B cell (primary cell): ENCODE measurements around the gene LMAN2. TPM values are rescaled to one million over a fixed set of nuclear protein-coding genes. Genes with fewer than 3 reads are reported as not detected.

ENCODE experiments used
- ATAC-seq: fragments of 200-7000 bp; cut with Tn5 transposase; one replicate; pipeline ENCODE4 v1.10.0; 2021; ENCODE audit warnings: low read depth, mild to moderate bottlenecking, moderate number of reproducible peaks, moderate library complexity
- CTCF ChIA-PET: fragments of 350-600 bp; sonication (Branson Sonifier 250); formaldehyde crosslinking; loops from one replicate; lab custom pipeline; 2021; ENCODE audit warnings: antibody characterized with exemption, inconsistent platforms; lab: Charles Lee
- POLR2A ChIA-PET: fragments of 350-600 bp; sonication (Branson Sonifier 250); formaldehyde crosslinking; loops from one replicate; lab custom pipeline; 2021; ENCODE audit warnings: antibody characterized with exemption; lab: Charles Lee
- DNase-seq: peaks from one replicate; pipeline ENCODE4 v3.0.0; 2013
- H2AFZ ChIP-seq: 2 replicates; pipeline ENCODE4 v1.6.1; 2012; ENCODE audit warnings: mild to moderate bottlenecking, low read depth, low read length; ENCODE audit not compliant: insufficient read depth, poor library complexity, severe bottlenecking
- H3K27ac ChIP-seq, 2 donors: 1 replicate in 1 of 2; 2 replicates in 1 of 2; pipeline ENCODE4 v1.5.1; 2012 to 2013; ENCODE audit warnings: low read length in 2 of 2, mild to moderate bottlenecking in 2 of 2, moderate library complexity in 1 of 2
- H3K27me3 ChIP-seq, 4 experiments: fragments of 200-600 bp in 1 of 4; sonication (generic) in 1 of 4; replicated peaks in 1 of 4; 1 replicate in 2 of 4; 2 replicates in 2 of 4; pipeline versions ENCODE4 v1.6.1 to v1.7.0; 2013 to 2016; ENCODE audit warnings: low read length in 3 of 4, mild to moderate bottlenecking in 2 of 4, mixed read lengths in 1 of 4, moderate library complexity in 1 of 4; ENCODE audit not compliant: insufficient read depth in 4 of 4, control insufficient read depth in 3 of 4; ENCODE audit errors: control extremely low read depth in 1 of 4
- H3K36me3 ChIP-seq, 2 experiments: replicated peaks in 1 of 2; 1 replicate in 1 of 2; 2 replicates in 1 of 2; pipeline versions ENCODE4 v1.6.1 to v1.7.1; 2013; ENCODE audit warnings: low read length in 1 of 2; ENCODE audit not compliant: insufficient read depth in 2 of 2, control insufficient read depth in 1 of 2; ENCODE audit errors: control extremely low read depth in 1 of 2, extremely low read depth in 1 of 2
- H3K4me1 ChIP-seq, 2 donors: fragments of 200-600 bp in 1 of 2; sonication (generic) in 1 of 2; 1 replicate in 1 of 2; 2 replicates in 1 of 2; pipeline versions ENCODE4 v1.5.1 to v1.6.1; 2013 to 2017; ENCODE audit warnings: low read length in 2 of 2; ENCODE audit not compliant: control insufficient read depth in 2 of 2, insufficient read depth in 2 of 2
- H3K4me2 ChIP-seq: replicated peaks from 2 replicates; pipeline ENCODE3; 2012; ENCODE audit warnings: mild to moderate bottlenecking, low read depth, low read length; ENCODE audit not compliant: poor library complexity, severe bottlenecking
- H3K4me3 ChIP-seq, 5 experiments: fragments of 200-600 bp in 1 of 5; sonication (generic) in 1 of 5; 1 replicate in 3 of 5; 2 replicates in 2 of 5; pipeline versions ENCODE4 v1.5.1 to v1.7.0; 2011 to 2016; ENCODE audit warnings: low read length in 4 of 5, mild to moderate bottlenecking in 4 of 5, low read depth in 2 of 5, control low read depth in 1 of 5, moderate library complexity in 1 of 5; ENCODE audit not compliant: insufficient read depth in 1 of 5; ENCODE audit errors: control extremely low read depth in 1 of 5, extremely low read depth in 1 of 5
- H3K79me2 ChIP-seq: fragments of 200-600 bp; sonication (generic); one replicate; pipeline ENCODE4 v1.6.0; 2016; ENCODE audit warnings: low read length; ENCODE audit not compliant: control insufficient read depth, insufficient read depth
- H3K9ac ChIP-seq: fragments of 200-600 bp; sonication (generic); 2 replicates; pipeline ENCODE4 v1.6.1; 2017; ENCODE audit warnings: mild to moderate bottlenecking, low read length, moderate library complexity
- H3K9me3 ChIP-seq, 3 donors: one replicate each; pipeline versions ENCODE4 v1.6.1 to v1.7.1; 2013; ENCODE audit warnings: low read length in 2 of 3; ENCODE audit not compliant: control insufficient read depth in 2 of 3, insufficient read depth in 1 of 3; ENCODE audit errors: control extremely low read depth in 1 of 3
- H4K20me1 ChIP-seq: 2 replicates; pipeline ENCODE4 v1.6.0; 2012; ENCODE audit warnings: mild to moderate bottlenecking, low read length; ENCODE audit not compliant: insufficient read depth, control insufficient read depth, poor library complexity, severe bottlenecking
- H3K27ac Mint-ChIP-seq: one replicate; pipeline ENCODE4 v1.8.0; 2021; ENCODE audit warnings: mixed read lengths
- H3K27me3 Mint-ChIP-seq: one replicate; pipeline ENCODE4 v1.8.0; 2021; ENCODE audit warnings: mixed read lengths
- H3K4me1 Mint-ChIP-seq: one replicate; pipeline ENCODE4 v1.8.0; 2021; ENCODE audit warnings: mixed read lengths
- H3K4me3 Mint-ChIP-seq: one replicate; pipeline ENCODE4 v1.8.0; 2021; ENCODE audit warnings: mixed read lengths
- H3K9me3 Mint-ChIP-seq: one replicate; pipeline ENCODE4 v1.8.0; 2022; ENCODE audit warnings: mixed read lengths; ENCODE audit not compliant: insufficient read depth
- EZH2 ChIP-seq: IDR thresholded peaks from 2 replicates; pipeline ENCODE4 v1.6.1; 2012; ENCODE audit warnings: borderline replicate concordance, low read depth, mild to moderate bottlenecking, moderate library complexity, low read length; ENCODE audit not compliant: insufficient read depth, poor library complexity, severe bottlenecking
- WGBS: methylation state at CpG from one replicate; pipeline ENCODE4 v1.1.5; 2013; ENCODE audit warnings: missing lambda C conversion rate; ENCODE audit not compliant: insufficient coverage; 5-methylcytosine and 5-hydroxymethylcytosine counted together
- intact Hi-C: fragments of 100-400 bp; cut with micrococcal nuclease; formaldehyde crosslinking; loops from one replicate; pipeline ENCODE4 v1.10.0; 2022
- polyA plus RNA-seq: library from polyadenylated mRNA; depleted of rRNA; stranded (reverse); fragments of >200 nt; gene quantifications from 2 replicates; pipeline ENCODE4 v1.2.3, GENCODE V29; 2012
- total RNA-seq, 2 donors: library from RNA; stranded (reverse); fragments of 120-200 nt in 1 of 2; gene quantifications; 1 replicate in 1 of 2; 2 replicates in 1 of 2; pipeline versions ENCODE4 v1.2.3 to v1.2.4, GENCODE V29; 2013 to 2022
- TF ChIP-seq, protein P1 (sequence below): fragments of 200-600 bp; IDR thresholded peaks from one replicate; pipeline ENCODE4 v1.8.0; 2022; ENCODE audit warnings: antibody characterized with exemption, mild to moderate bottlenecking

Gene LMAN2
- total and polyA plus RNA-seq, 2 donors (not counting 1 experiment from before 2014, with no cell fraction given): 99.4 to 123 TPM

DNA sequence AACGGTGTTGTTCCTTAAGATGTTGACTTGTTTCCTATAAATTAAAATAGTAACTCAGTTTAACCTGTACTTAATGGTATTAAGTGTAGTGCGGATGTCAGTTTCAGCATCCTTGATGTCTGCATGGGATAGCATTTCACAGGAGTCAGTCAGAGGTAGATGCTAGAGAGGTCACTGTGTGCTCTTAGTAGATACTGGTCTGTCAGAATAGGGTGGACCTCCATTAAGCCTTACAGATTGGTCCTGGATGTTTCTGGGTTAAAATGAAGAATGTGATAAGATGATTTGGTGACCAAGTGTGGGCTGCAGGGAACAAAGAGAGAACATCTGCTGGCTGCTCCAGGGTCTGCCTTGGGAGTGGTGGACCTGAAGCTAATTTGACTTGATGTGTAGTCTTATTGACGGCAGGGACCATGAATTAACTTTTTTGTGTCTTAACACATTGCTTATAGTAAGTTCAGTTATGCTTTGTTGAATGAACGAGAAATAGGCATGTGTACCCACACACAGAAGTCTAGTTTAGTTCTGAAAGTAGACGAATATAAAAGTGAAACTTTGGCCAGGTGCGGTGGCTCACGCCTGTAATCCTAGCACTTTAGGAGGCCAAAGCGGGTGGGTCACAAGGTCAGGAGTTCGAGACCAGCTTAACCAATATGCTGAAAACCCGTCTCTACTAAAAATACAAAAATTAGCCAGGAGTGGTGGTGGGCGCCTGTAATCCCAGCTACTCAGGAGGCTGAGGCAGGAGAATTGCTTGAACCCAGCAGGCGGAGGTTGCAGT lies 60.5 kb downstream of the LMAN2 start:
- H3K4me2 ChIP-seq: peak overlapping the region; percentile 17
- TF ChIP-seq, protein P1, sequence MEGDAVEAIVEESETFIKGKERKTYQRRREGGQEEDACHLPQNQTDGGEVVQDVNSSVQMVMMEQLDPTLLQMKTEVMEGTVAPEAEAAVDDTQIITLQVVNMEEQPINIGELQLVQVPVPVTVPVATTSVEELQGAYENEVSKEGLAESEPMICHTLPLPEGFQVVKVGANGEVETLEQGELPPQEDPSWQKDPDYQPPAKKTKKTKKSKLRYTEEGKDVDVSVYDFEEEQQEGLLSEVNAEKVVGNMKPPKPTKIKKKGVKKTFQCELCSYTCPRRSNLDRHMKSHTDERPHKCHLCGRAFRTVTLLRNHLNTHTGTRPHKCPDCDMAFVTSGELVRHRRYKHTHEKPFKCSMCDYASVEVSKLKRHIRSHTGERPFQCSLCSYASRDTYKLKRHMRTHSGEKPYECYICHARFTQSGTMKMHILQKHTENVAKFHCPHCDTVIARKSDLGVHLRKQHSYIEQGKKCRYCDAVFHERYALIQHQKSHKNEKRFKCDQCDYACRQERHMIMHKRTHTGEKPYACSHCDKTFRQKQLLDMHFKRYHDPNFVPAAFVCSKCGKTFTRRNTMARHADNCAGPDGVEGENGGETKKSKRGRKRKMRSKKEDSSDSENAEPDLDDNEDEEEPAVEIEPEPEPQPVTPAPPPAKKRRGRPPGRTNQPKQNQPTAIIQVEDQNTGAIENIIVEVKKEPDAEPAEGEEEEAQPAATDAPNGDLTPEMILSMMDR: no peak
- TF ChIP-seq EZH2: no peak
- no peaks in the 10 kb centered on the region for H3K9me3 Mint-ChIP-seq
- DNase-seq (peak; percentile 46), ATAC-seq (peak; percentile 54)
- no peak overlapping the region for H2AFZ ChIP-seq
- WGBS: 70% methylated on average over 3 of the region's 12 CpGs
- H3K27me3 ChIP-seq: no peaks in the 10 kb centered on the region
- H3K4me3 Mint-ChIP-seq: peak overlapping the region; percentile 17
- H3K79me2 ChIP-seq: no peaks in the 10 kb centered on the region
- intact Hi-C loops: no loop called here
- no peak overlapping the region for H3K9ac ChIP-seq
- H4K20me1 ChIP-seq: no peaks in the 10 kb centered on the region
- CTCF ChIA-PET: no interaction called here
- peaks cover 28 to 79% of the 10 kb centered on the region in 2 experiments for H3K36me3 ChIP-seq
- peak overlapping the region in 1 of 2 donors; percentile 58 for H3K27ac ChIP-seq
- peaks cover 18 to 24% of the 10 kb centered on the region in 2 donors for H3K4me1 ChIP-seq
- H3K27me3 Mint-ChIP-seq: no peaks in the 10 kb centered on the region
- POLR2A ChIA-PET: no interaction called here
- H3K4me3 ChIP-seq: no peak overlapping the region
- peak overlapping the region; percentile 71 for H3K27ac Mint-ChIP-seq
- no peaks in the 10 kb centered on the region for H3K9me3 ChIP-seq
- peaks cover 24% of the 10 kb centered on the region for H3K4me1 Mint-ChIP-seq

- Histone ChIP-seq H3K4me3 (no peak overlapping the region), H3K4me2 (no peak overlapping the region), H3K27ac (no peak overlapping the region), H4K20me1 (no peaks in the 10 kb centered on the region), H3K36me3 (peaks cover 22 to 75% of the 10 kb centered on the region in 2 experiments), H3K79me2 (no peaks in the 10 kb centered on the region), H3K4me1 (peaks cover 9 to 13% of the 10 kb centered on the region in 2 donors), H2AFZ (no peak overlapping the region), H3K27me3 (no peaks in the 10 kb centered on the region), H3K9me3 (no peaks in the 10 kb centered on the region), H3K9ac (no peak overlapping the region)
- no peak overlapping the region for H3K27ac Mint-ChIP-seq
- 86% methylated on average over 1 of the region's 2 CpGs for WGBS
- H3K4me3 Mint-ChIP-seq: no peak overlapping the region
- H3K27me3 Mint-ChIP-seq: no peaks in the 10 kb centered on the region
- peaks cover 15% of the 10 kb centered on the region for H3K4me1 Mint-ChIP-seq
- ChIA-PET CTCF (no interaction called here), POLR2A (no interaction called here)
- DNase-seq (no peak), ATAC-seq (no peak)
- H3K9me3 Mint-ChIP-seq: no peaks in the 10 kb centered on the region
- intact Hi-C loops: no loop called here
- TF ChIP-seq, protein P1: no peak
- no peak for TF ChIP-seq EZH2
These were observed 63.3 kb downstream of the LMAN2 start for GRCh38 chr5:177288191-177288590.
